Measurements from ENCODE around the gene MAZ. TPM values are rescaled to one million over a fixed set of nuclear protein-coding genes. Genes with fewer than 3 reads are reported as not detected.
A peak's percentile ranks its signal among the peaks of the same experiment; 100 is the strongest.

The MAZ gene
- total and polyA plus RNA-seq, 2 of the 13 experiments (the other 11 are each of a cell fraction or from before 2014, with no cell fraction given) = 203 to 277 TPM

- TF ChIP-seq ZNF747 (CRISPR knock-in tag; IDR thresholded peaks at IDR 0.05; ENCODE audit: borderline replicate concordance) (peak; percentile 96), ZNF280B (CRISPR knock-in tag; IDR thresholded peaks at IDR 0.05; ENCODE audit: borderline replicate concordance) (peak; percentile 100), ATF7 (IDR thresholded peaks at IDR 0.05) (no peak), ATF7 (CRISPR knock-in tag; IDR thresholded peaks at IDR 0.05) (peak; percentile 84; the same call in 1 of the 2 replicates), POLR2A (IDR thresholded peaks at IDR 0.05; ENCODE audit: insufficient read depth in 1 of 2, low read depth in 2 of 2, low read length in 2 of 2) (peak in 1 of 2 experiments; percentile 22; a peak in 1 of 4 replicates), PHB2 (IDR thresholded peaks at IDR 0.05; ENCODE audit: partially characterized antibody) (no peak), ZNF770 (CRISPR knock-in tag; IDR thresholded peaks at IDR 0.05) (peak; percentile 82), ATRX (CRISPR knock-in tag; IDR thresholded peaks at IDR 0.05; ENCODE audit: borderline replicate concordance) (peak; percentile 93; the same call in 1 of the 2 replicates), ZNF503 (CRISPR knock-in tag; IDR thresholded peaks at IDR 0.05) (peak; percentile 81; the same call in 1 of the 2 replicates)
- TF ChIP-seq, protein P1, sequence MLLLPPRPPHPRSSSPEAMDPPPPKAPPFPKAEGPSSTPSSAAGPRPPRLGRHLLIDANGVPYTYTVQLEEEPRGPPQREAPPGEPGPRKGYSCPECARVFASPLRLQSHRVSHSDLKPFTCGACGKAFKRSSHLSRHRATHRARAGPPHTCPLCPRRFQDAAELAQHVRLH (CRISPR knock-in tag; IDR thresholded peaks at IDR 0.05; ENCODE audit: borderline replicate concordance, low read depth) = peak; percentile 98
- TF ChIP-seq, protein P2, sequence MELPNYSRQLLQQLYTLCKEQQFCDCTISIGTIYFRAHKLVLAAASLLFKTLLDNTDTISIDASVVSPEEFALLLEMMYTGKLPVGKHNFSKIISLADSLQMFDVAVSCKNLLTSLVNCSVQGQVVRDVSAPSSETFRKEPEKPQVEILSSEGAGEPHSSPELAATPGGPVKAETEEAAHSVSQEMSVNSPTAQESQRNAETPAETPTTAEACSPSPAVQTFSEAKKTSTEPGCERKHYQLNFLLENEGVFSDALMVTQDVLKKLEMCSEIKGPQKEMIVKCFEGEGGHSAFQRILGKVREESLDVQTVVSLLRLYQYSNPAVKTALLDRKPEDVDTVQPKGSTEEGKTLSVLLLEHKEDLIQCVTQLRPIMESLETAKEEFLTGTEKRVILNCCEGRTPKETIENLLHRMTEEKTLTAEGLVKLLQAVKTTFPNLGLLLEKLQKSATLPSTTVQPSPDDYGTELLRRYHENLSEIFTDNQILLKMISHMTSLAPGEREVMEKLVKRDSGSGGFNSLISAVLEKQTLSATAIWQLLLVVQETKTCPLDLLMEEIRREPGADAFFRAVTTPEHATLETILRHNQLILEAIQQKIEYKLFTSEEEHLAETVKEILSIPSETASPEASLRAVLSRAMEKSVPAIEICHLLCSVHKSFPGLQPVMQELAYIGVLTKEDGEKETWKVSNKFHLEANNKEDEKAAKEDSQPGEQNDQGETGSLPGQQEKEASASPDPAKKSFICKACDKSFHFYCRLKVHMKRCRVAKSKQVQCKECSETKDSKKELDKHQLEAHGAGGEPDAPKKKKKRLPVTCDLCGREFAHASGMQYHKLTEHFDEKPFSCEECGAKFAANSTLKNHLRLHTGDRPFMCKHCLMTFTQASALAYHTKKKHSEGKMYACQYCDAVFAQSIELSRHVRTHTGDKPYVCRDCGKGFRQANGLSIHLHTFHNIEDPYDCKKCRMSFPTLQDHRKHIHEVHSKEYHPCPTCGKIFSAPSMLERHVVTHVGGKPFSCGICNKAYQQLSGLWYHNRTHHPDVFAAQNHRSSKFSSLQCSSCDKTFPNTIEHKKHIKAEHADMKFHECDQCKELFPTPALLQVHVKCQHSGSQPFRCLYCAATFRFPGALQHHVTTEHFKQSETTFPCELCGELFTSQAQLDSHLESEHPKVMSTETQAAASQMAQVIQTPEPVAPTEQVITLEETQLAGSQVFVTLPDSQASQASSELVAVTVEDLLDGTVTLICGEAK (IDR thresholded peaks at IDR 0.05) = no peak
- TF ChIP-seq, protein P2 (CRISPR knock-in tag; IDR thresholded peaks at IDR 0.05) = peak; percentile 96
Observed at GRCh38 chr16:29807426-29808218, 1.3 kb downstream of the MAZ start (continued).

Measured in HepG2 (cell line).